Measurements from ENCODE around the gene NTM. TPM values are rescaled to one million over a fixed set of nuclear protein-coding genes. Genes with fewer than 3 reads are reported as not detected.

NTM gene
- total and polyA plus RNA-seq, 4 experiments from 2014 or later: not detected

- Histone ChIP-seq H3K4me3 (ENCODE audit: low read length in 2 of 2) (no peak overlapping the region), H3K27ac (ENCODE audit: low read depth, low read length) (no peak overlapping the region), H3K9me3 (ENCODE audit: control insufficient read depth in 1 of 2, low read length in 2 of 2) (no peaks in the 10 kb centered on the region), H3K36me3 (ENCODE audit: insufficient read depth, low read length) (no peaks in the 10 kb centered on the region), H3K4me1 (ENCODE audit: insufficient read depth, low read length) (no peaks in the 10 kb centered on the region), H3K27me3 (ENCODE audit: insufficient read depth, low read length) (no peaks in the 10 kb centered on the region)
- Mint-ChIP-seq H3K36me3 (no peaks in the 10 kb centered on the region), H3K4me1 (no peaks in the 10 kb centered on the region), H3K9me3 (peaks cover 0 to 7% (median 0%) of the 10 kb centered on the region in 8 donors), H3K27ac (no peak overlapping the region), H3K4me3 (no peak overlapping the region), H3K27me3 (peaks cover 0 to 2% of the 10 kb centered on the region in 2 donors)
- ChIA-PET CTCF (ENCODE audit: partially characterized antibody) (no interaction called here), POLR2A (ENCODE audit: partially characterized antibody) (no interaction called here)
- intact Hi-C loops (cut with micrococcal nuclease): no loop called here
- DNase-seq: no peak
Measured at GRCh38 chr11:131852757-131853156, 482.3 kb downstream of the NTM start.

- Histone ChIP-seq H3K9me3 (ENCODE audit: control insufficient read depth in 1 of 2, low read length in 2 of 2) (no peaks in the 10 kb centered on the region), H3K27ac (ENCODE audit: low read depth, low read length) (no peak overlapping the region), H3K36me3 (ENCODE audit: insufficient read depth, low read length) (no peaks in the 10 kb centered on the region), H3K4me3 (ENCODE audit: low read length in 2 of 2) (no peak overlapping the region), H3K27me3 (ENCODE audit: insufficient read depth, low read length) (no peaks in the 10 kb centered on the region), H3K4me1 (ENCODE audit: insufficient read depth, low read length) (no peaks in the 10 kb centered on the region)
- no peak for DNase-seq
- no peaks in the 10 kb centered on the region for H3K27me3 Mint-ChIP-seq
- intact Hi-C loops (cut with micrococcal nuclease): no loop called here
- POLR2A ChIA-PET (ENCODE audit: partially characterized antibody): no interaction called here
- CTCF ChIA-PET (ENCODE audit: partially characterized antibody): no interaction called here
- peak overlapping the region in 1 of 8 donors; percentile 4 for H3K4me3 Mint-ChIP-seq
- no peaks in the 10 kb centered on the region for H3K36me3 Mint-ChIP-seq
- no peak overlapping the region for H3K27ac Mint-ChIP-seq
- H3K4me1 Mint-ChIP-seq: no peaks in the 10 kb centered on the region
- H3K9me3 Mint-ChIP-seq: peaks cover 0 to 7% (median 0%) of the 10 kb centered on the region in 8 donors
Measured at GRCh38 chr11:131854391-131854790, 484.0 kb downstream of the NTM start.

- Mint-ChIP-seq H3K4me3 (no peak overlapping the region), H3K27me3 (no peaks in the 10 kb centered on the region), H3K36me3 (no peaks in the 10 kb centered on the region), H3K4me1 (no peaks in the 10 kb centered on the region), H3K27ac (no peak overlapping the region), H3K9me3 (peaks cover 0 to 5% (median 0%) of the 10 kb centered on the region in 8 donors)
- DNase-seq: no peak
- Histone ChIP-seq H3K4me3 (ENCODE audit: low read length in 2 of 2) (no peak overlapping the region), H3K27ac (ENCODE audit: low read depth, low read length) (no peak overlapping the region), H3K36me3 (ENCODE audit: insufficient read depth, low read length) (no peaks in the 10 kb centered on the region), H3K4me1 (ENCODE audit: insufficient read depth, low read length) (no peaks in the 10 kb centered on the region), H3K27me3 (ENCODE audit: insufficient read depth, low read length) (no peaks in the 10 kb centered on the region), H3K9me3 (ENCODE audit: control insufficient read depth in 1 of 2, low read length in 2 of 2) (no peaks in the 10 kb centered on the region)
- ChIA-PET CTCF (ENCODE audit: partially characterized antibody) (no interaction called here), POLR2A (ENCODE audit: partially characterized antibody) (no interaction called here)
- intact Hi-C loops (cut with micrococcal nuclease): no loop called here
Measured at GRCh38 chr11:131855320-131855719, 484.9 kb downstream of the NTM start.

GRCh38 chr11:131857246-131857645 lies 486.8 kb downstream of the NTM start:
- Histone ChIP-seq H3K27me3 (ENCODE audit: insufficient read depth, low read length) (no peaks in the 10 kb centered on the region), H3K9me3 (ENCODE audit: control insufficient read depth in 1 of 2, low read length in 2 of 2) (no peaks in the 10 kb centered on the region), H3K4me1 (ENCODE audit: insufficient read depth, low read length) (no peaks in the 10 kb centered on the region), H3K27ac (ENCODE audit: low read depth, low read length) (no peak overlapping the region), H3K4me3 (ENCODE audit: low read length in 2 of 2) (no peak overlapping the region), H3K36me3 (ENCODE audit: insufficient read depth, low read length) (no peaks in the 10 kb centered on the region)
- Mint-ChIP-seq H3K27me3 (no peaks in the 10 kb centered on the region), H3K36me3 (no peaks in the 10 kb centered on the region), H3K27ac (no peak overlapping the region), H3K4me1 (no peaks in the 10 kb centered on the region), H3K4me3 (no peak overlapping the region), H3K9me3 (peaks cover 0 to 5% (median 0%) of the 10 kb centered on the region in 8 donors)
- intact Hi-C loops (cut with micrococcal nuclease): no loop called here
- ChIA-PET CTCF (ENCODE audit: partially characterized antibody) (no interaction called here), POLR2A (ENCODE audit: partially characterized antibody) (no interaction called here)
- DNase-seq: no peak

GRCh38 chr11:131858505-131858904 lies 488.1 kb downstream of the NTM start:
- ChIA-PET CTCF (ENCODE audit: partially characterized antibody) (no interaction called here), POLR2A (ENCODE audit: partially characterized antibody) (no interaction called here)
- no peak overlapping the region for H3K27ac ChIP-seq (ENCODE audit: low read depth, low read length)
- no peaks in the 10 kb centered on the region for H3K27me3 ChIP-seq (ENCODE audit: insufficient read depth, low read length)
- H3K36me3 Mint-ChIP-seq: no peaks in the 10 kb centered on the region
- no peak overlapping the region for H3K4me3 ChIP-seq (ENCODE audit: low read length in 2 of 2)
- H3K4me1 ChIP-seq (ENCODE audit: insufficient read depth, low read length): no peaks in the 10 kb centered on the region
- no peaks in the 10 kb centered on the region for H3K4me1 Mint-ChIP-seq
- peaks cover 0 to 5% (median 0%) of the 10 kb centered on the region in 8 donors for H3K9me3 Mint-ChIP-seq
- H3K27ac Mint-ChIP-seq: no peak overlapping the region
- no peaks in the 10 kb centered on the region for H3K36me3 ChIP-seq (ENCODE audit: insufficient read depth, low read length)
- H3K27me3 Mint-ChIP-seq: no peaks in the 10 kb centered on the region
- H3K4me3 Mint-ChIP-seq: no peak overlapping the region
- no peak for DNase-seq
- no peaks in the 10 kb centered on the region for H3K9me3 ChIP-seq (ENCODE audit: control insufficient read depth in 1 of 2, low read length in 2 of 2)
- intact Hi-C loops (cut with micrococcal nuclease): no loop called here

- CTCF ChIA-PET (ENCODE audit: partially characterized antibody): interaction anchor here (1.0 kb wide), 1 partner anchor 11 kb away, joined by 3 read pairs; no protein-coding TSS in a partner anchor
- Histone ChIP-seq H3K27ac (ENCODE audit: low read depth, low read length) (no peak overlapping the region), H3K36me3 (ENCODE audit: insufficient read depth, low read length) (no peaks in the 10 kb centered on the region), H3K4me3 (ENCODE audit: low read length in 2 of 2) (no peak overlapping the region), H3K4me1 (ENCODE audit: insufficient read depth, low read length) (no peaks in the 10 kb centered on the region), H3K27me3 (ENCODE audit: insufficient read depth, low read length) (no peaks in the 10 kb centered on the region), H3K9me3 (ENCODE audit: control insufficient read depth in 1 of 2, low read length in 2 of 2) (no peaks in the 10 kb centered on the region)
- H3K36me3 Mint-ChIP-seq: no peaks in the 10 kb centered on the region
- H3K27me3 Mint-ChIP-seq: peaks cover 0 to 1% of the 10 kb centered on the region in 2 donors
- H3K27ac Mint-ChIP-seq: no peak overlapping the region
- intact Hi-C loops (cut with micrococcal nuclease): no loop called here
- peaks cover 0 to 5% (median under 1%) of the 10 kb centered on the region in 8 donors for H3K9me3 Mint-ChIP-seq
- H3K4me3 Mint-ChIP-seq: no peak overlapping the region
- H3K4me1 Mint-ChIP-seq: no peaks in the 10 kb centered on the region
- POLR2A ChIA-PET (ENCODE audit: partially characterized antibody): no interaction called here
- no peak for DNase-seq
Measured at GRCh38 chr11:131859538-131860210, 489.3 kb downstream of the NTM start.

- no peaks in the 10 kb centered on the region for H3K36me3 Mint-ChIP-seq
- CTCF ChIA-PET (ENCODE audit: partially characterized antibody): no interaction called here
- POLR2A ChIA-PET (ENCODE audit: partially characterized antibody): no interaction called here
Measured at GRCh38 chr11:131864228-131864627, 493.8 kb downstream of the NTM start.

More at GRCh38 chr11:131864228-131864627, 493.8 kb downstream of the NTM start:
- no peaks in the 10 kb centered on the region for H3K9me3 ChIP-seq (ENCODE audit: control insufficient read depth in 1 of 2, low read length in 2 of 2)
- peaks cover 0 to 10% (median 3%) of the 10 kb centered on the region in 8 donors for H3K9me3 Mint-ChIP-seq
- no peak overlapping the region for H3K27ac Mint-ChIP-seq
- intact Hi-C loops (cut with micrococcal nuclease): no loop called here
- H3K36me3 ChIP-seq (ENCODE audit: insufficient read depth, low read length): no peaks in the 10 kb centered on the region
- H3K27ac ChIP-seq (ENCODE audit: low read depth, low read length): no peak overlapping the region
- H3K4me3 Mint-ChIP-seq: no peak overlapping the region
- peaks cover 0 to 3% (median 0%) of the 10 kb centered on the region in 4 donors for H3K4me1 Mint-ChIP-seq
- H3K4me1 ChIP-seq (ENCODE audit: insufficient read depth, low read length): no peaks in the 10 kb centered on the region
- H3K27me3 ChIP-seq (ENCODE audit: insufficient read depth, low read length): no peaks in the 10 kb centered on the region
- no peak for DNase-seq
- no peak overlapping the region for H3K4me3 ChIP-seq (ENCODE audit: low read length in 2 of 2)
- peaks cover 0 to 1% of the 10 kb centered on the region in 2 donors for H3K27me3 Mint-ChIP-seq

All from CD4-positive, alpha-beta memory T cell (primary cell).